HL-60 (cell line): ENCODE data around the gene NDFIP1.

Source experiments
- DNase-seq, 2 experiments: peaks; one replicate each; pipeline ENCODE4 v3.0.0-alpha.2; 2010 to 2020; ENCODE audit warnings: low read depth in 1 of 2, low spot score in 1 of 2
- H3K27ac ChIP-seq: fragments of 250-450 bp; sonication (Bioruptor Pico); replicated peaks from 2 replicates; pipeline ENCODE4 v1.5.1; 2020; ENCODE audit warnings: mild to moderate bottlenecking, moderate library complexity
- H3K27me3 ChIP-seq: fragments of 250-450 bp; sonication (Bioruptor Pico); 2 replicates; pipeline ENCODE4 v1.5.1; 2021; ENCODE audit warnings: mild to moderate bottlenecking, moderate library complexity; ENCODE audit not compliant: insufficient read depth, poor library complexity, severe bottlenecking
- H3K4me3 ChIP-seq: replicated peaks from 2 replicates; pipeline ENCODE4 v1.5.1; 2011; ENCODE audit warnings: mild to moderate bottlenecking, control low read depth, low read length; ENCODE audit not compliant: insufficient read depth
- CTCF ChIP-seq: IDR thresholded peaks from one replicate; pipeline ENCODE4 v1.5.1; 2011; ENCODE audit warnings: low read length, control low read depth, inconsistent platforms; ENCODE audit not compliant: insufficient read depth
- GABPA ChIP-seq: IDR thresholded peaks from 2 replicates; pipeline ENCODE4 v1.6.1; 2012; ENCODE audit warnings: low read depth
- POLR2AphosphoS5 ChIP-seq: IDR thresholded peaks from 2 replicates; pipeline ENCODE4 v1.6.1; 2012; ENCODE audit warnings: low read depth
- REST ChIP-seq: IDR thresholded peaks from 2 replicates; pipeline ENCODE4 v1.6.1; 2012; ENCODE audit warnings: low read depth; ENCODE audit not compliant: insufficient replicate concordance
- SPI1 ChIP-seq: IDR thresholded peaks from 2 replicates; pipeline ENCODE4 v1.6.1; 2012; ENCODE audit warnings: low read depth, mild to moderate bottlenecking, borderline replicate concordance

The NDFIP1 gene

GRCh38 chr5:142175461-142176142 lies 67.0 kb downstream of the NDFIP1 start:
- TF ChIP-seq REST, result no peak
- no peak for DNase-seq
- Histone ChIP-seq H3K4me3 (no peak overlapping the region), H3K27ac (no peak overlapping the region), H3K27me3 (peaks cover 2% of the 10 kb centered on the region)

- DNase-seq, result no peak
- TF ChIP-seq SPI1 (no peak), CTCF (no peak), POLR2AphosphoS5 (no peak), REST (no peak)
- Histone ChIP-seq H3K27me3 (peaks cover 2% of the 10 kb centered on the region), H3K4me3 (no peak overlapping the region), H3K27ac (no peak overlapping the region)
Observed at GRCh38 chr5:142176255-142176654, 67.7 kb downstream of the NDFIP1 start.

GRCh38 chr5:142178651-142179050 lies 70.1 kb downstream of the NDFIP1 start:
- no peak for DNase-seq
- Histone ChIP-seq H3K27me3 (no peaks in the 10 kb centered on the region), H3K27ac (no peak overlapping the region), H3K4me3 (no peak overlapping the region)
- no peak for TF ChIP-seq POLR2AphosphoS5
- TF ChIP-seq REST, result no peak
- no peak for TF ChIP-seq CTCF
- no peak for TF ChIP-seq GABPA
- no peak for TF ChIP-seq SPI1
